ENCODE results near the gene PKN2. TPM values are rescaled to one million over a fixed set of nuclear protein-coding genes. Genes with fewer than 3 reads are reported as not detected.

PKN2 gene
- total RNA-seq, 2 donors from 2014 or later = 29.7 to 66.9 TPM

GRCh38 chr1:88647249-88647645 lies 36.8 kb upstream of the PKN2 start:
- no peaks in the 10 kb centered on the region for H3K27me3 ChIP-seq (replicated peaks; ENCODE audit: insufficient read depth)
- ATAC-seq (ENCODE audit: insufficient number of reproducible peaks, low FRiP score, low read depth) = no peak
- TF ChIP-seq CTCF (IDR thresholded peaks at IDR 0.05) = no peak
- H3K36me3 ChIP-seq = no peaks in the 10 kb centered on the region
- H3K27ac ChIP-seq = no peak overlapping the region
- H3K4me3 ChIP-seq = no peak overlapping the region
- no peaks in the 10 kb centered on the region for H3K9me3 ChIP-seq
- no peaks in the 10 kb centered on the region for H3K4me1 ChIP-seq (ENCODE audit: control insufficient read depth in 1 of 2, low read depth in 2 of 2)
- DNase-seq (ENCODE audit: low spot score) = no peak

DNA sequence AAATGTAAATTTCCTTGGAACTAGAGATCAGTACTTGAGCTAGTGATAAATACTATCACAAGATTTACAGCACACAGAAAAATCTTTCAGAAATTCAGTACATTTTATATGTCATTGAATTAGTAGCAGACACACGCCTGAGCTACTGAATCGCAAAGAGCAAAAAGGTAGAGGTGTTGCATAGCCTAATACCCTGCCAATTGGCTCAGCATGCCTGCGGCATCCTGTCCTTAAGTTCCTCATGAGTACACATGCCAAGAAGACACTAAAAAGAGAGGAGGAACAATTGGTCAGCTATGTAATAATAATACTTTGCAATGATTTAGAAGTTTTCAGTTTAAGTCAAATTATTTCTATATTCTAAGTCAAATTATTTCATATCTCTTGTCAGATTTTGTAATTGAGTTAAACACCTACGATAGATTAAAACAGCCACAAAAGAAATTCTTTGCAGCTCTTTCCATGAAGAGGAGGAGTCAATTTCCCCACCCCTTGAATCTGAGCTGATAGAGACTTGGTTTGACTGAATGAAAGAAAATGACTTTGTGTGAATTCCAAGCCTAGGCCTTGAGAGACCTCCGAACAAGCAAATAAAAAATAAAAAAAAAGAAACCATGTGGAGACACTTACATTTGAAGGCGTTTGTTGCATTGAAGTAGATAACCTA lies 36.2 kb upstream of the PKN2 start:
- no peak for DNase-seq (ENCODE audit: low spot score)
- TF ChIP-seq CTCF (IDR thresholded peaks at IDR 0.05) = no peak
- no peaks in the 10 kb centered on the region for H3K9me3 ChIP-seq
- H3K36me3 ChIP-seq = no peaks in the 10 kb centered on the region
- H3K27me3 ChIP-seq (replicated peaks; ENCODE audit: insufficient read depth) = no peaks in the 10 kb centered on the region
- no peaks in the 10 kb centered on the region for H3K4me1 ChIP-seq (ENCODE audit: control insufficient read depth in 1 of 2, low read depth in 2 of 2)
- H3K4me3 ChIP-seq = no peak overlapping the region
- H3K27ac ChIP-seq = no peak overlapping the region
- ATAC-seq (ENCODE audit: insufficient number of reproducible peaks, low FRiP score, low read depth) = no peak

DNA sequence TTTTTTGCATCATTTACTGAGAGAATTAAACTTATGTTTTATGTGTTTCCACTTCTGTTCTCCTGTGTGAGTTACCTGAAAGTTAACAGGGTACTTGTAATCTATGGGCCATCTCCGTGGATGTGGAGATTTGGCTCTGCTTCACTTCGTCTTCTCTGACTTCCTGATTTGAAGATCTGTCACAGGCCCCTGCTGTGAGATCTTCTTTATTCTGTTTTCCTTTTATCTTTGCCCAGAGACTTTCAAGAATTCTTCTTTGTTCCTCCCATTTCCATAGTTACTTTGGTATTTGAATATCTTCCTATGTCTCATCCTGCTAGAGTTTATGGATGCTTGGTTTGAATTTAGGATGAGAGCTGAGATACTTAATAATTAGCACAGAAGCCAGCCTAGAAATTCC lies 35.4 kb upstream of the PKN2 start:
- H3K27ac ChIP-seq = no peak overlapping the region
- ATAC-seq (ENCODE audit: insufficient number of reproducible peaks, low FRiP score, low read depth) (no peak), DNase-seq (ENCODE audit: low spot score) (no peak)
- no peaks in the 10 kb centered on the region for H3K9me3 ChIP-seq
- H3K27me3 ChIP-seq (replicated peaks; ENCODE audit: insufficient read depth) = no peaks in the 10 kb centered on the region
- H3K4me1 ChIP-seq (ENCODE audit: control insufficient read depth in 1 of 2, low read depth in 2 of 2) = no peaks in the 10 kb centered on the region
- H3K36me3 ChIP-seq = no peaks in the 10 kb centered on the region
- TF ChIP-seq CTCF (IDR thresholded peaks at IDR 0.05) = no peak
- no peak overlapping the region for H3K4me3 ChIP-seq

GRCh38 chr1:88649932-88650331 lies 34.1 kb upstream of the PKN2 start:
- H3K4me3 ChIP-seq = no peak overlapping the region
- TF ChIP-seq CTCF (IDR thresholded peaks at IDR 0.05) = no peak
- no peaks in the 10 kb centered on the region for H3K36me3 ChIP-seq
- H3K27ac ChIP-seq = no peak overlapping the region
- no peaks in the 10 kb centered on the region for H3K27me3 ChIP-seq (replicated peaks; ENCODE audit: insufficient read depth)
- DNase-seq (ENCODE audit: low spot score) (no peak), ATAC-seq (ENCODE audit: insufficient number of reproducible peaks, low FRiP score, low read depth) (no peak)
- no peaks in the 10 kb centered on the region for H3K4me1 ChIP-seq (ENCODE audit: control insufficient read depth in 1 of 2, low read depth in 2 of 2)
- H3K9me3 ChIP-seq = no peaks in the 10 kb centered on the region

- Histone ChIP-seq H3K36me3 (no peaks in the 10 kb centered on the region), H3K9me3 (no peaks in the 10 kb centered on the region), H3K4me1 (ENCODE audit: control insufficient read depth in 1 of 2, low read depth in 2 of 2) (no peaks in the 10 kb centered on the region), H3K27me3 (replicated peaks; ENCODE audit: insufficient read depth) (no peaks in the 10 kb centered on the region), H3K4me3 (no peak overlapping the region), H3K27ac (no peak overlapping the region)
- no peak for TF ChIP-seq CTCF (IDR thresholded peaks at IDR 0.05)
- ATAC-seq (ENCODE audit: insufficient number of reproducible peaks, low FRiP score, low read depth) = no peak
- no peak for DNase-seq (ENCODE audit: low spot score)
These were observed 33.2 kb upstream of the PKN2 start for GRCh38 chr1:88650676-88651418.

Measured in thoracic aorta (tissue), 2 donors.